Astrocyte of the hippocampus (primary cell): ENCODE data around the gene SLC2A1.
"Not testable (repeated sequence)": the region's sequence is repeated elsewhere in the genome, so short reads cannot be mapped to it uniquely, and the experiment has no call there.

ENCODE experiments used
- DNase-seq: peaks from one replicate; pipeline ENCODE4 v3.0.0; 2011; ENCODE audit warnings: low read depth, low spot score

Gene SLC2A1

GRCh38 chr1:42929434-42930177 lies 29.1 kb downstream of the SLC2A1 start:
- DNase-seq, result no peak

- DNase-seq, result no peak
Observed at GRCh38 chr1:42928859-42929258, 29.8 kb downstream of the SLC2A1 start.

- DNase-seq, result no peak
Observed at GRCh38 chr1:42927920-42928505, 30.7 kb downstream of the SLC2A1 start.

- DNase-seq, result no peak
Observed at GRCh38 chr1:42927274-42927841, 31.3 kb downstream of the SLC2A1 start.

GRCh38 chr1:42926879-42927242 lies 31.8 kb downstream of the SLC2A1 start:
- DNase-seq, result no peak

- no peak for DNase-seq
Observed at GRCh38 chr1:42926235-42926878, 32.3 kb downstream of the SLC2A1 start.

- DNase-seq, result no peak
Observed at GRCh38 chr1:42924851-42925760, 33.6 kb downstream of the SLC2A1 start.

- peak; percentile 96 for DNase-seq
Observed at GRCh38 chr1:42924082-42924850, 34.4 kb downstream of the SLC2A1 start.

GRCh38 chr1:42923367-42924081 lies 35.1 kb downstream of the SLC2A1 start:
- no peak for DNase-seq

- DNase-seq, result peak; percentile 82
Observed at GRCh38 chr1:42922687-42923366, 35.8 kb downstream of the SLC2A1 start.

GRCh38 chr1:42921769-42922168 lies 36.9 kb downstream of the SLC2A1 start:
- DNase-seq, result no peak

GRCh38 chr1:42919651-42920050 lies 39.0 kb downstream of the SLC2A1 start:
- not testable (repeated sequence) for DNase-seq

GRCh38 chr1:42917241-42917495 lies 41.5 kb downstream of the SLC2A1 start:
- DNase-seq, result no peak

- no peak for DNase-seq
Observed at GRCh38 chr1:42915456-42915855, 43.2 kb downstream of the SLC2A1 start.

- no peak for DNase-seq
Observed at GRCh38 chr1:42914092-42914627, 44.5 kb downstream of the SLC2A1 start.

GRCh38 chr1:42913426-42914091 lies 45.1 kb downstream of the SLC2A1 start:
- peak; percentile 86 for DNase-seq

- DNase-seq, result no peak
Observed at GRCh38 chr1:42910985-42911384, 47.7 kb downstream of the SLC2A1 start.

GRCh38 chr1:42908046-42908445 lies 50.6 kb downstream of the SLC2A1 start:
- no peak for DNase-seq

GRCh38 chr1:42904434-42904833 lies 54.2 kb downstream of the SLC2A1 start:
- DNase-seq, result no peak
